Panc1 (cell line): ENCODE measurements around the gene EPHB1. TPM values are rescaled to one million over a fixed set of nuclear protein-coding genes. Genes with fewer than 3 reads are reported as not detected.

Source experiments
- ATAC-seq: fragments of 200-7000 bp; cut with Tn5 transposase; 2 replicates; pipeline ENCODE4 v1.9.1; 2020; ENCODE audit warnings: mild to moderate bottlenecking, moderate library complexity
- BruUV-seq: library from RNA; stranded (reverse); fragments of 400-500 nt; replicated peaks from 2 replicates; lab custom pipeline; 2021; lab: Mats Ljungman, UMichigan
- CTCF ChIA-PET: fragments of 300-600 bp; sonication (Branson Sonifier 250); formaldehyde crosslinking; loops from one replicate; lab custom pipeline; 2022; ENCODE audit warnings: antibody characterized with exemption; lab: Charles Lee
- POLR2A ChIA-PET: fragments of 300-600 bp; sonication (Branson Sonifier 250); formaldehyde crosslinking; loops from one replicate; lab custom pipeline; 2022; ENCODE audit warnings: antibody characterized with exemption; lab: Charles Lee
- DNase-seq: peaks from one replicate; pipeline ENCODE4 v3.0.0-alpha.2; 2010; ENCODE audit warnings: low read depth, low spot score
- H3K27ac ChIP-seq: 2 replicates; pipeline ENCODE4 v1.5.1; 2011; ENCODE audit warnings: mild to moderate bottlenecking, low read length, inconsistent platforms
- H3K27me3 ChIP-seq: fragments of 200-500 bp; sonication (Bioruptor generic); 2 replicates; pipeline ENCODE4 v1.6.0; 2014; ENCODE audit warnings: low read length, inconsistent platforms; ENCODE audit not compliant: control insufficient read depth, insufficient read depth
- H3K36me3 ChIP-seq: fragments of 200-500 bp; sonication (Bioruptor generic); 2 replicates; pipeline ENCODE4 v1.5.1; 2014; ENCODE audit warnings: inconsistent platforms, mild to moderate bottlenecking, low read length, moderate library complexity; ENCODE audit not compliant: control insufficient read depth, insufficient read depth
- H3K4me1 ChIP-seq: 2 replicates; pipeline ENCODE4 v1.5.1; 2011; ENCODE audit warnings: inconsistent platforms, mild to moderate bottlenecking, low read length, moderate library complexity; ENCODE audit not compliant: control insufficient read depth, insufficient read depth
- H3K4me3 ChIP-seq, 2 experiments: 2 replicates each; pipeline ENCODE4 v1.5.1; 2011 to 2012; ENCODE audit warnings: low read depth in 2 of 2, low read length in 2 of 2, mild to moderate bottlenecking in 2 of 2, inconsistent platforms in 1 of 2, moderate library complexity in 1 of 2
- H3K9me3 ChIP-seq: fragments of 200-500 bp; sonication (Bioruptor generic); 2 replicates; pipeline ENCODE4 v1.5.1; 2014; ENCODE audit warnings: low read depth, mild to moderate bottlenecking, inconsistent platforms, low read length, moderate library complexity; ENCODE audit not compliant: control insufficient read depth, insufficient read depth
- CTCF ChIP-seq: fragments of 450-650 bp; IDR thresholded peaks from 2 replicates; pipeline ENCODE4 v1.5.1; 2017; ENCODE audit warnings: mild to moderate bottlenecking
- POLR2AphosphoS5 ChIP-seq: IDR thresholded peaks from 2 replicates; pipeline ENCODE4 v1.6.1; 2012; ENCODE audit warnings: mild to moderate bottlenecking, low read depth, low read length, moderate library complexity
- REST ChIP-seq, 2 experiments: IDR thresholded peaks; 2 replicates each; pipeline ENCODE4 v1.6.1; 2011 to 2012; ENCODE audit warnings: low read depth in 2 of 2, control low read depth in 1 of 2, low read length in 1 of 2, mild to moderate bottlenecking in 1 of 2, moderate library complexity in 1 of 2; ENCODE audit not compliant: insufficient read depth in 1 of 2
- SIN3A ChIP-seq: IDR thresholded peaks from 2 replicates; pipeline ENCODE4 v1.6.1; 2012; ENCODE audit warnings: low read depth, mild to moderate bottlenecking, low read length, moderate library complexity, borderline replicate concordance; ENCODE audit not compliant: insufficient read depth
- TCF7L2 ChIP-seq: IDR thresholded peaks from 2 replicates; pipeline ENCODE4 v1.6.1; 2011; ENCODE audit warnings: mild to moderate bottlenecking, low read depth, low read length, inconsistent platforms
- in situ Hi-C: cut with HindIII; loops from 2 replicates; pipeline ENCODE4 v1.10.0; 2016; ENCODE audit warnings: low sequenced_read_pairs, low pct_unique_long_range_greater_than_20kb
- intact Hi-C: fragments of 100-400 bp; cut with micrococcal nuclease; formaldehyde crosslinking; loops from one replicate; pipeline ENCODE4 v1.10.0; 2022; ENCODE audit not compliant: unreplicated experiment
- total RNA-seq: library from RNA; stranded (reverse); gene quantifications from one replicate; pipeline ENCODE4 v1.2.1, GENCODE V29; 2021; ENCODE audit not compliant: unreplicated experiment

EPHB1 gene
- total RNA-seq, 1 experiment from 2014 or later, result 0.46 TPM

GRCh38 chr3:134761213-134761612, 33.8 kb upstream of the EPHB1 start:
- no TSS peak for BruUV-seq
- in situ Hi-C loops, result no loop called here
- no peaks in the 10 kb centered on the region for H3K36me3 ChIP-seq
- H3K27ac ChIP-seq, result no peak overlapping the region
- H3K4me1 ChIP-seq, result no peaks in the 10 kb centered on the region
- no peak overlapping the region for H3K4me3 ChIP-seq
- DNase-seq (no peak), ATAC-seq (no peak)
- intact Hi-C loops, result no loop called here
- H3K27me3 ChIP-seq, result peaks cover 12% of the 10 kb centered on the region
- no peak for TF ChIP-seq TCF7L2
- no peak for TF ChIP-seq SIN3A
- no peak for TF ChIP-seq CTCF
- no peak for TF ChIP-seq POLR2AphosphoS5
- no peak for TF ChIP-seq REST (IDR thresholded peaks at IDR 0.05; ENCODE audit: insufficient read depth in 1 of 2, low read depth in 2 of 2, low read length in 1 of 2)
- no peaks in the 10 kb centered on the region for H3K9me3 ChIP-seq
- ChIA-PET CTCF (no interaction called here), POLR2A (no interaction called here)

- in situ Hi-C loops (no loop called here), intact Hi-C loops (no loop called here)
- TF ChIP-seq SIN3A (no peak), CTCF (no peak), POLR2AphosphoS5 (no peak), TCF7L2 (no peak), REST (IDR thresholded peaks at IDR 0.05; ENCODE audit: insufficient read depth in 1 of 2, low read depth in 2 of 2, low read length in 1 of 2) (no peak)
- H3K27ac ChIP-seq, result no peak overlapping the region
- H3K36me3 ChIP-seq, result no peaks in the 10 kb centered on the region
- ChIA-PET POLR2A (no interaction called here), CTCF (no interaction called here)
- no peak for ATAC-seq
- no peak for DNase-seq
- no TSS peak for BruUV-seq
- H3K4me1 ChIP-seq, result no peaks in the 10 kb centered on the region
- H3K27me3 ChIP-seq, result peaks cover 8% of the 10 kb centered on the region
- H3K4me3 ChIP-seq, result no peak overlapping the region
- H3K9me3 ChIP-seq, result no peaks in the 10 kb centered on the region
Observed at GRCh38 chr3:134762016-134762415, 33.0 kb upstream of the EPHB1 start.
